GM21528 (cell line): ENCODE measurements around the gene CPLX1.
"Not testable (repeated sequence)": the region's sequence is repeated elsewhere in the genome, so short reads cannot be mapped to it uniquely, and the experiment has no call there.

ENCODE experiments used
- ATAC-seq: cut with Tn5 transposase; IDR thresholded peaks from one replicate; pipeline ENCODE4 v1.9.1; 2021; ENCODE audit warnings: mild to moderate bottlenecking, moderate library complexity; ENCODE audit not compliant: unreplicated experiment, low FRiP score

The CPLX1 gene

DNA sequence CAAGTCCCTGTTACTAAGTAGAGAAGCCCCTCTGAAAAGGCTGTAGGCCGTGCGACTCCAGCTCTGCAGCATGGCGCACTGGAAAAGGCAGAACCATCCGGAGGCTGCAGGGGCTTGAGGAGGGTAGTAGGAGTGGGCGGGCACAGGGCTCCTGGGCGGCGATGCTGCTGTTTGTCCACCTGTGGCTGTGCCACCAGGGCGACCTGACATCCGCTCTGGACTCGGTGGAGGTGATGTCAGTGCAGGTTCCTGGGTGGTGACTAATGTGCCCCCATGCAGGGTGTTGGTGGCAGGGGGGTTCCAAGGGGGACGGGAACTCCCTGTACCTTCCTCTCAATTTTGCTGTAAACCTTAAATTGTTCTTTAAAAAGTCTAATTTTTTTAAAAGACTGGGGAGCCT, 62.0 kb downstream of the CPLX1 start:
- ATAC-seq: no peak

DNA sequence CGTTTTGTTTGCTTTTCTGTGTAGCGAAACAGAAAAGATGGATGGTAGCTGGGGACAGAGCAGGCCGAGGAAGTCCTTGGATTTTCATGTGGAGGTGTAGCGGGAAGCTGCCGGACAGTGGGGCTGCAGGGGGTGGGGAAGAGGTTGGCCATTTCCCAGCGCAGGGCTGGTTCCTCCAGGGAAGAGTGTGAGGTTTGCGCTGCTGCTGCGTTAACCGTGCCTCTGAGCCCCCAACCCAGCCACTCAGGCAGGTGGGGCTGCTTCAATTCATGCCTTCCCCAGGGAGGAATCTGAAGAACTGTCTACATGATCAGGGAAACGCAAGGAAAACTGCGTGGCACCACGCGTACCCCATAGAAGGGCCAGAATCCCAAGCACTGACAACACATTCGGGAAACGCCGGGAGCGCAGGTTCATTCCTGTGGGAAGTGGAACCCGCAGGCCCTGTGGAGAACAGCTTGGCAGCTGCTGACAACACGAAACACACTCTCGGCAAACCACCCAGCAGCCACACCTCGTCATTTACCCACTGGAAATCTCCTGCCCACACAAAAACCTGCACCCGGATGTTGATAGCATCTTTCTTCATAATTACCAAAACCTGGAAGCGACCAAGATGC, 62.6 kb downstream of the CPLX1 start:
- ATAC-seq: no peak

DNA sequence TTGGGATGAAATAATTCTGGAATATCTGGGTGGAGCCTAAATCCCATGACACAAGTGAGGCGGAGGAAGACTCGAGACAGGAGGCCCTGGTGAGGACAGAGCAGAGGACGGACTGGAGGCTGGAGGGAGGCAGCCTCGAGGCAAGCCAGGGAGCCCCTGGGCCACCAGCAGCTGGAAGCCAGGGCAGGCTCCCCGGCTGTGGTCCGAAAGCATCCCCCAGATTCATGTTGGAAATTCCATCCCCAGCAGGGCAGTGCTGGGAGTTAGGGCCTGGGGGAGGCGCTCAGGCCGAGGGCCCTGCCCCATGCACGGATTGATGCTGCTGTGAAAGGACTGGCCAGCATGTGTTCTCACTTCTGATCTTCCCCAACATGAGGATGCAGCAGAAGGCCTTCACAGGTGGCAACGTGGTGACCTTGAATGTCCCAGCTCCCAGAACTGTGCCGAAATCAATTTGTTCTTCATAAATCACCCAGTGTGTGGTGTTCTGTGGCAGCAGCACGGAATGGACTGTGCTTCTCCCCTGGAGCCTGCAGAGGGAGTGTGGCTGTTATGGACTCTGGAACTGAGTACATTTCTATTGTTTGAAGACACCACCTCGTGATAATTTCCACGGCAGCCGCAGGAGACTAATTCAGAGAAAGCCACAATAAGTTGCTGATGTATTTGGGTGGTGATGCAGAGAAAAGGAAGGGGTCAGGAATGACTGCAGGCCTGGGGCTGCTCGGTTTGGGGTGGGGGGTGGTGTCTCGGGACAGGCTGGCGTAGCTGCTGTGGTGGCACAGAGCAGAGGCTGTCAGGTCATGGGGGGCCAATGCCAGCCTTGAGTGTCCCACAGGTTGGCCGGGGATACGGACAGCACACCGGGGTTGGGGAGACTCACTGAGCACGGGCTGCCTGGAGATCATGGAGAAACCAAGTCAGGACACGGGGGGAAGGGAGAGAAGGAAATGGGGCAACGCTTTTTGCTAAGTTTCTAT, 63.4 kb downstream of the CPLX1 start:
- ATAC-seq: no peak

DNA sequence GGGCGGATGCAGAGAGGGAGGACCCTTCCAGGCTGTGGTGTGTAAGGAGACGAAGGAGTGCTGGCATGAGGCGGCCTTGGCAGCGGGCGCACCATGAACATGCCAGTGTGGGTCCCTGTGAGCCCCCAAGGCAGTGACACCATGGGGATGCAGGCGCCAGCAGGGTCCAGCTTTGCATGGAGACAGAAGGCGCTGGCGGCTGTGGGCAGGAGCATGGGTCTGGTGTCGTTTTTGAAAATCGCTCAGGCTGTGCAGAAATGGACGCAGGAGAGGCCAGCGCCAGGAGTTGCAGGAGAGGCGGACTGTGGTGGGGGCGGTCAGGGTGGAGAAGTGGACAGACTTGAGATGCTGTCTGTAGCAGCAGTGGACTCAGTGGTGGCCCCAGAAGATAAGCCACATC, 64.2 kb downstream of the CPLX1 start:
- ATAC-seq: no peak

DNA sequence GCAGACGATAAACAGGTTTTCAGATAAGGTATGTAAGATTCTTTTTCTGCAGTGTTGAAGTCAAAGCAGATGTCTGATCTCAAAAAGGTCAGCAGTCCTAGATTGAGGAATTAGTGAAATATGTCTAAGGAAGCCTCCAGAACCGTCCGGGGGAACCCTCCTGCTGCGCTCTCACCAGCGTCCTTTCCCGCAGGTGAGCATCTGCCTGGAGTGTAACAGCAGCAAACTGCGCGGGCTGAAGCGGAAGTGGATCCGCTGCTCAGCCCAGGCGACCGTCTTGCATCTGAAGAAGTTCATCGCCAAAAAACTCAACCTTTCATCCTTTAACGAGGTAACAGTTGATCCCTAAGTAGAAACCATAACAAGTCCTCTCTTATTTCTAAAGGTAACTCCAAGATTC, 64.8 kb downstream of the CPLX1 start:
- ATAC-seq: no peak

DNA sequence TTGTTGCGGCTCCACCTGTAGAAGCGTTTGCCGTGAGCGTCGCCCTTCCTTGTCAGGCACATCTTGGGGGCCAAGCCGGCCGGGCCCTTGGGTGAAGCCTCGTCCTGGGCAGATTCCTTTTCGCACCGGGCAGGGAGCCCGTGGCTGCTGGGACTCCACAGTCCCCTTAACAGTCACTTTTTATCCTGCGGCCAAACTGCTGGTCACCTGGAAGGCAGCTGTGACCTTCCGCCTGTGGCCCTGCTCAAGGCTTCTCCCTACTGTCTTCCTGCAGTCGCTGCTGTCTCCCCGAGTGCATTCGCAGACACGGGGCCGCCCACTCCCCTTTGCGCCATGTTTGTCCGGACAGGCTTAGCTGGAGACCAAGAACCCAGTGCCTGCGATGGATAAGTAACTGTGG, 65.3 kb downstream of the CPLX1 start:
- ATAC-seq: no peak

DNA sequence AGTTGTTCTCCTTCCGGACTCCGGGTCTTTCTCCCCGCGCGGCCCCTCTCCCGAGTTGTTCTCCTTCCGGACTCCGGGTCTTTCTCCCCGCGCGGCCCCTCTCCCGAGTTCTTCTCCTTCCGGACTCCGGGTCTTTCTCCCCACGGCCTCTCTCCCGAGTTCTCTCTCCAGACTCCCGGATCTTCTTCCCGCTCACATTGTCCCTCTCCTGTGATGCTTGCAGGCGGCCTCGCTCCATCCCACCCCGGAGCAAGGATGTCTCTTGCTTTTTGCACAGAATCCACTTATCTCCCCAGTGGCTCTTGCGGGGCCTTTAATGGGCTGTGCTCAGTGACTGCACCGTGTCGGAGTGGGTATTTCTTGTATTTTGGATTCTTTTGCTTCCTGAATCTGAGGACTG, 66.1 kb downstream of the CPLX1 start:
- not testable (repeated sequence) for ATAC-seq

DNA sequence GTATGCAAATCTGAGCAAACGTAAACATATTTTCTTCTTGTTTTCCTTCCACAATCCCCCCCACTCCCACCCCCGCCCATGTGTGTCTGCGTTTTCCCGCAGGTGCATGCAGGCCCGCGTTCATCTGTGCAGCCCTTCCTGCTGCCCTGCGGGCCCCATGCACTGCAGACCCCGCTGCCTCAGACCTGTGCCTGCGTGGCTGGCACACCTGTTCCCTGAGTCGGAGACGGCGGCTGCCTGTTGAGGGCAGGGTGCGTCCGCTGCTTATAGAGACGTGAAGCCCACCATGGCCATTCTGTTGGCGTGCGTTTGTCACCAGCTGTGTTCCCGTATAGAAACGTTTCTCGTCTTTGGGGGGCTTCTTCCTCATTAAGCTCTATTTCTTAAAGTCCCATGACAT, 68.8 kb downstream of the CPLX1 start:
- no peak for ATAC-seq

DNA sequence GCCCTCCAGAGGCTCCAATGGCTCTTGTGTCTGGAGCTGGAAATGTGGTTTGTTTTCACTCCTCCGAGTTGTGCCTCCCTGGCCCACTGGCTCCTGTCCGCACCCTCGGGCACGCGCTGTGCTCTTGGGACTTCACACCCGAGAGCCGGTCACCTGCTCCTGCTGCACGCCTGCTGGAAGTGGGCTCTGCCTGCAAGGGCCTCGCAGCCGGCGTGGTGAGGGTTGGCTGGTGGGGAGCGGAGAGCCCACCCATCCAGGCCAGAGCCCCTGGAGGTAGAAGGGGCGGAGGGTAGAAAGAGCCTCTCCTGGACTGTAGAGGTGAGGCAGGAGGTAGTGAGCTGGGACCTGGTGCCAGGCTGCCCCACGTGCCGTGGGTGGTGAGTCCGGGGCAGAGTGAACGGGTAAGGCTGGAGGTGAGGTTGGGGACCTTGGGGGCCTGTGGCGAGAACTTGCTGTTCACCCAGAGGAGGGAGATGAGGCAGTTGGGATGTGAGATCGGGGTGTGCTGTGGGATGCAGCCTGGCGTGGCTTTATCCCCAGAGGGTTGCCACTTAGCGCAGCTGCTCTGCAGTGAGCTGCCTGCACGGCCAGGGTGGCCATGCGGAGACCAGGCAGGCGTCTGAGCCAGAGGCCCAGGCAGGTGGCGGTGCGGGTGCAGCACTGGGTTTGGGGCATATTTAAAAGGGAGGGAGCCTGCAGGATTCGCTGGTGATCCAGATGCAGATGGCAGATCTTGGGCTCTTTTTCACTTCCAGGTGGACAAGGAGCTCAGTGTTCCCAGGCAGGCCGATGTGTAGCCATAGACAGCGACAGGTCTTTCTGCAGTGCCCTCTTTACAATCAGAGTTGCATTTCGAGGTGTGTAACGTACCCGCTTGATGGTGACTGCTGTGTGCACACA, 71.5 kb downstream of the CPLX1 start:
- no peak for ATAC-seq

DNA sequence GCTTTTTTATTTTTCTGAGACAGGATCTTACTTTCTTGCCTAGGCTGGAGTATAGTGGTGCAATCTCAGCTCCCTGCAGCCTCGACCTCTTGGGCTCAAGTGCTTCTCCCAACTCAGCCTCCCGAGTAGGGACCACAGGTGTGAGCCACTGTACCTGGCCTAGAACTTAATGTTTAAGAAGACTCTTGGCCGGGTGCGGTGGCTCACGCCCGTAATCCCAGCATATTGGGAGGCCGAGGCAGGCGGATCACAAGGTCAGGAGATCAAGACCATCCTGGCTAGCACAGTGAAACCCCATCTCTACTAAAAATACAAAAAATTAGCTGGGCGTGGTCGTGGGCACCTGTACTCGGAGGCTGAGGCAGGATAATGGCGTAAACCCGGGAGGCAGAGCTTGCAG, 72.7 kb downstream of the CPLX1 start:
- not testable (repeated sequence) for ATAC-seq

DNA sequence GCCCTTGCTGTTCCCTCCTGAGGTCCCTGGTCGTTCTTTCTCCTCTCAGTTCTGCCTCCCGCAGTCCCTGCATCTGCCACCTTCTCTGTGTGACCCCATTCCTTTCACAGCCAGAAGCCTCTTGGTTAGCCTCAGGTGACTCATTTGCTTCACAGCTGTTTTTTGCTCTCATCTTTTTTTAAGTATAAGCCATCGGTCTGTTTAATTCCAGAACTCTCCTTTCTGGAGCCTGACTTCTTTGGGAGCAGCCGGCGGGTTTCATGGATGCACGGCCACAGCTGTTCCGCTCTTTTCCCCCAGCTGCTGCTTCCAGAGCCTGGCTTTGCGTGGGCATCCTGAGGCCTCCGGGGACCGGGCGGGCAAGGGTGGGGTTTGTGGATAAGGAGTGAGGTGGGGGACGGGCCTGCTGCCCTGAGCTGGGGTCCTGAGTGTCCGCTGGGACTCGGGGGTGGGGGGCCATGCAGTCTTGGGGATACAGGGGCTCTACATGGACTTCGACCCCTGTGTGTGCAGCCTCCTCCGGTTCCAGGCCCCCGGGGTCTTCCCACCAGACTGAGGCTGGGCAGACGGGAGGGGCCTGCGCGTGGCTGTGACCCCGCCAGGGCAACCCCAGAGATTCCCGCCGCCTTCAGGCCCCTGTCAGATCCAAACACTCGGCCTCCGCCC, 73.6 kb downstream of the CPLX1 start:
- ATAC-seq: no peak

DNA sequence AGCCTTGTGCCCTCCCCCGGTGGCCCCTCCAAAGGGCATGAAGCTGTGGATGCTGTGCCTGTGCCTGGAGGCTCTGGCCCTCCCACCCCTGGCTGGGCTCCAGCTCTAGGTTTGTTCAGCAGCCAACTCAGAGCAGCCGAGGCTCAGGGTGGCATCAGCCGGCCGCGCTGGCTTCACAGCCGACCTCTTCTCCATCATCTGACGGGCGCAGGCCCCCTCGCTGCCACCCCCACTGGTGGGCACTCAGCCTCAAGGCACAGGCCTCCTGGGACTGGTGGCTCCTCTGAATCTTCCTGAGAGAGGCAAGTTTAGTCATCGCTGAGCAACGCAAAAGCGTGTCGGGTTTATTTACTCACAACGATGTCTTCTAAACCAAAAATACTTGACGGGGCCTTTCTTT, 74.3 kb downstream of the CPLX1 start:
- no peak for ATAC-seq

DNA sequence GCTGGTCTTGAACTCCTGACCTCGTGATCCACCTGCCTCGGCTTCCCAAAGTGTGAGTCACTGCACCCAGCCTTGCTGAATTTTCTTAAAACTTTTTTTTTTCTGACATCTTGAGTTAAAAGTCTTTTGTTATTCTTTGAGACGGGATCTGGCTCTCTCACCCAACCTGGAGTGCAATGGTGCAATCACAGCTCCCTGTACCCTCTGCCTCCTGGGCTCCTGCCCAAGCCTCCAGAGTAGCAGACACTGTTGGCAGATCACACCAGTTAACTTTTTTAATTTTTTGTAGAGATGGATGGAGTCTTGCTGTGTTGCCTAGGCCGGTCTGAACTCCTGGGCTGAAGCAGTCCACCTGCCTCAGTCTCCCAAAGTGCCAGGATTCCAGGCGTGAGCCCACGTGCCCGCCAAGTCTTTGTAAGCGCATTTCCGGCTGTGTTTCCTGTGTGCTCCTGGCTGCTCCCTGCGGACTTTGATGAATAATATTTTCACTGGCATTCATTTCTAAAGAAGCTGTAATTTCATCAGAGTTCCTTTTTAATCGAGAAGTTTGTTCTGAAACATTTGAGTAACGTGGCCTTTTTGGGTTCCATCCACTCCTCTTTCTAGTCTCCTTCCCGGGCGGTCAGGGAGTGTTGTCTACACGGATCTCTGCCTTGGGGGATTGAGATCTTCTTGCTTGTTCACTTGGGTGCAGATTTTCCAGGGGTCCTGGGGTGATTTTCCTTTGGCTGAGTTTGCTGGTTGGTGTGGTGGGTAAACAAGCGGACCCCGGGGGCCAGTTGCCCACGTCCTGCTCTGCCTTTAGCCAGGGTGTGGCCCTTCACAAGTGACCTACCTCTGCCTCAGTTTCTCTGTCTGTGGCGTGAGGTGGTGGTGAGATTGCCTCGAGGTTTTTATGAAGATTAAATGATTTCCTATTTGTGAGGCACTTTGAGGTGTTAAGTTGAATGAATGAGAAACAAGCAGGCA, 75.9 kb downstream of the CPLX1 start:
- no peak for ATAC-seq

DNA sequence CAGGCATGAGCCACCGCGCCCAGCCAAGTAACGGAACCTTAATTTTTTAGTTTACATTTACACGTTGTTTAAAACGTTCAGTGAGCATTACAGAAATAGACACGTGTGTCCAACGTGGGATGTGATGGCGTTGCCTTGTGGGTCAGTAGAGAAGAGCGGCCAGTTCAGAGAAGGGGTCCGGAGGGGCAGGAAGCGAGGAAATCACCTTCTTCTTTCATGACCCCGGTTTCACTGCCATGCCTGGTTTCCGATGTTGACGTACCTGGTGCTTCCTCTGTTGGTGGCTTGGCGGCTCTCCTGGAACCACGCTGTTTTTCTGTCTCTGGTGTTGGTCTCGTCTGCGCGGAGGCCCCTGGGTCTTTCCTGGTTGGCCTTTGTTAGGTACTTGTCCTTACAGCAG, 77.5 kb downstream of the CPLX1 start:
- no peak for ATAC-seq

DNA sequence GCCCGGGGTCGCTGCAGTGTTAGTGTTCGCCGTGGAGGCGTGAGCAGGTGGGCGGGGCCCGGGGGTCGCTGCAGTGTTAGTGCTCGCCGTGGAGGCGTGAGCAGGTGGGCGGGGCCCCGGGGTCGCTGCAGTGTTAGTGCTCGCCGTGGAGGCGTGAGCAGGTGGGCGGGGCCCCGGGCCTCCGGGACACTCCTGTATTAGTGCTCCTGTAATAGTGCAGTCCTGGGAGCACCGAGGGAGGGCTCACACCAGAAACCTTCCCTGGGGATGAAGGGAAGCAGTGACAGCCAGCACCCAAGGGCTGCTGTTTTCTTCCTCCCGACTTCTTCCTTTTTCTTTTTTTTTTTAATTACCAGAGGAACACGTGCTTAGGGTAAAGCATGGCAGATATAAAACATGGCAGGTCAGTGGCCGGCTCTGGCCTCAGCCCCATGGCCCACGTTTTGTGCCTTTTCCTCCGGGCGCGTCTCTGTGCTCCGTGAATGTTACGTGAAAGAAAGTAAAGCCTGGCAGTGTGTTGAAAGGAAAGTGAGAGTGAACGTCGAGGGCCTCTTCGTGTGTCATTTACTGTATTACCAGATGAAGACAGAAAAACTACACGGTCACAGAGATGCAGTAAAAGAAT, 78.3 kb downstream of the CPLX1 start:
- ATAC-seq: no peak

DNA sequence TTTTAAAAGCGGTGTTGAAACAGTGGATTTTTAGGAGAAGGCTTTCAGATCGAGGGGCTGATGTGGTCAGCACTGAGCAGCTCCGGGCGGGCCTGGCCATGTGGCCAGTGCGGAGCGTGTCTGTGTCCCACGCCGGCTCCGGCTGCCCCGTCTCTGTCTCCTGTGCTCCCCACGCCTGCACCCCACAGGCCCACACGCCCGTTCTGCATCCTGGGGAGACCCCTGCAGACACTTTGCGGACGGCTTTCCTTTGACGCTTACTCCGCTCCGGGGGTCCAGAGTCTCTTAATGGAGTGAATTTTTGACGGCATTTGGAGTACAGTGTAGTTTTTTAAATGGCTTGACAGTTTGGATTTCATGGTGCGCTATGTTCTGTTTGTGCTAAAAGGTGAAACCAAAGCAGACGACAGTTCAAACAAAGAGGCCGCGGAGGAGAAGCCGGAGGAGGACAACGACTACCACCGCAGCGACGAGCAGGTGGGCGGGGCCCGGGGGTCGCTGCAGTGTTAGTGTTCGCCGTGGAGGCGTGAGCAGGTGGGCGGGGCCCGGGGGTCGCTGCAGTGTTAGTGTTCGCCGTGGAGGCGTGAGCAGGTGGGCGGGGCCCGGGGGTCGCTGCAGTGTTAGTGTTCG, 81.6 kb downstream of the CPLX1 start:
- no peak for ATAC-seq

DNA sequence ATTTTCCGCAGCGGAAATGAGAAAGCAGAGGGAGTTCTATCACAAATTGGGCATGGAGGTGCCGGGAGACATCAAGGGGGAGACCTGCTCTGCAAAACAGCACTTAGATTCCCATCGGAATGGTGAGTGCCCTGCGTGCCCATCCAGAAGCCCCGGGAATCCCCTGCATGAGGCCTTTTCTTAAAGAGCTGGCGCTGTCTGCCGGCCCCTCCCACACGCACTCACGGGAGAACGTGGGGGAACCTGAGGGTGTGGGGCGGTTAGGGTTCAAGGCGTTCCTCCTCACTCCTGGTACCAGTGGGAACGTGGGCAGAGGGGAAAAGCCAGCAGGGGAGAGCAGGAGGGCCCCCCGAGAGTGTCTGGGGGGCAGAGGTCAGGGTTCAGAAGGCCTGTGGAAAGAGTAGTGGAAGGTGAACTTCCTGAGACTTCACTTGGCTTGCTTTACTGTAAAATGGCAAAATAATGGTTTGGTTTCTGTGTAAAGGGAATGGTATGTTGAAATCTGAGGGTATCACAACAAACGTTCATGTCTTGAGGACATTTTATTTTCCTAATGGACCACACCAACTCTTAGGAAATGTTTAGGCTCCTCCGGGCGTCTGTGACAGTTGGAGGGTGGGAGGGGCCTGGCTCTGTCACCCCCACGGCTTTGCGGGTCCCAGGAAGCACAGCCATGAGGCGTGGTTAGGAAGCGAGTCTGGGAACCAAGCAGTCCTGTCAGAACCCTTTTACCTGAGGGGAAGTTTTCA, 82.3 kb downstream of the CPLX1 start:
- ATAC-seq: no peak
